GM12878 (cell line): Measurements from ENCODE around the gene PDCD1LG2. TPM values are rescaled to one million over a fixed set of nuclear protein-coding genes. Genes with fewer than 3 reads are reported as not detected.

Source experiments
- ATAC-seq: fragments of 200-7000 bp; cut with Tn5 transposase; 3 replicates; pipeline ENCODE4 v1.9.1; 2020; ENCODE audit warnings: mild to moderate bottlenecking, moderate library complexity
- BruUV-seq: library from RNA; stranded (reverse); fragments of 400-500 nt; replicated peaks from 2 replicates; lab custom pipeline; 2021; lab: Mats Ljungman, UMichigan
- CTCF ChIA-PET: fragments of 300-600 bp; sonication (Branson Sonifier 250); formaldehyde crosslinking; extraction: SDS; loops from one replicate; lab custom pipeline; 2021; ENCODE audit warnings: inconsistent platforms; lab: Yijun Ruan, JAX
- POLR2A ChIA-PET: fragments of 350-600 bp; formaldehyde crosslinking; extraction: SDS; loops from one replicate; lab custom pipeline; 2021; ENCODE audit warnings: inconsistent platforms; lab: Charles Lee
- RAD21 ChIA-PET: fragments of 300-600 bp; sonication (Branson Sonifier 250); formaldehyde crosslinking; loops from one replicate; lab custom pipeline; 2023; ENCODE audit warnings: antibody characterized with exemption; ENCODE audit not compliant: unreplicated experiment; lab: Charles Lee
- SMC1A ChIA-PET: fragments of 300-600 bp; sonication (Branson Sonifier 250); formaldehyde crosslinking; loops from one replicate; lab custom pipeline; 2023; ENCODE audit not compliant: unreplicated experiment, uncharacterized antibody; lab: Charles Lee
- DNase-seq: peaks from one replicate; pipeline ENCODE4 v3.0.0-alpha.2; 2011; ENCODE audit warnings: low read depth, low spot score
- FAIRE-seq: peaks from 3 replicates; lab custom pipeline; 2011; peaks lifted over from hg19 to GRCh38; lab: Jason Lieb, UNC
- H2AFZ ChIP-seq: 2 replicates; pipeline ENCODE4 v1.6.0; 2011; ENCODE audit warnings: low read depth, low read length, control low read depth; ENCODE audit not compliant: control insufficient read depth
- H3K27ac ChIP-seq: 2 replicates; pipeline ENCODE4 v1.5.1; 2011; ENCODE audit warnings: control low read depth; ENCODE audit not compliant: control insufficient read depth, insufficient read depth
- H3K27me3 ChIP-seq, 2 experiments: replicated peaks in 1 of 2; 2 replicates each; pipeline versions ENCODE4 v1.6.0 to v1.6.1; 2011; ENCODE audit warnings: low read length in 1 of 2; ENCODE audit not compliant: control insufficient read depth in 2 of 2, insufficient read depth in 2 of 2
- H3K36me3 ChIP-seq, 2 experiments: 2 replicates each; pipeline ENCODE4 v1.5.1; 2011; ENCODE audit warnings: low read length in 1 of 2; ENCODE audit not compliant: control insufficient read depth in 2 of 2, insufficient read depth in 2 of 2
- H3K4me1 ChIP-seq: 2 replicates; pipeline ENCODE4 v1.6.1; 2011; ENCODE audit warnings: mild to moderate bottlenecking, low read length, moderate library complexity, mixed read lengths; ENCODE audit not compliant: control insufficient read depth, insufficient read depth
- H3K4me2 ChIP-seq: 2 replicates; pipeline ENCODE4 v1.6.0; 2011; ENCODE audit warnings: control low read depth; ENCODE audit not compliant: control insufficient read depth, insufficient read depth
- H3K4me3 ChIP-seq: fragments of 200-600 bp; sonication (generic); 2 replicates; pipeline ENCODE4 v1.5.1; 2016
- H3K79me2 ChIP-seq: 2 replicates; pipeline ENCODE4 v1.6.0; 2011; ENCODE audit warnings: low read length; ENCODE audit not compliant: control insufficient read depth, insufficient read depth
- H3K9ac ChIP-seq: 2 replicates; pipeline ENCODE4 v1.8.0; 2011; ENCODE audit warnings: low read length, control low read depth, mixed read lengths; ENCODE audit not compliant: control insufficient read depth, insufficient read depth
- H3K9me3 ChIP-seq: replicated peaks from 3 replicates; pipeline ENCODE4 v1.5.1; 2011; ENCODE audit warnings: mild to moderate bottlenecking, low read length; ENCODE audit not compliant: control insufficient read depth, insufficient read depth
- H4K20me1 ChIP-seq: 2 replicates; pipeline ENCODE4 v1.6.0; 2011; ENCODE audit not compliant: control insufficient read depth, insufficient read depth
- MXI1 ChIP-seq: fragments of 150-350 bp; IDR thresholded peaks from 2 replicates; pipeline ENCODE4 v1.6.1; 2011; ENCODE audit warnings: low read depth, mild to moderate bottlenecking, inconsistent platforms, low read length, improper control_type of control experiment
- NFIC ChIP-seq: IDR thresholded peaks from 2 replicates; pipeline ENCODE4 v1.6.1; 2012; ENCODE audit warnings: low read depth, mild to moderate bottlenecking, inconsistent platforms, low read length, moderate library complexity
- RELB ChIP-seq: fragments of 450-650 bp; IDR thresholded peaks from 2 replicates; pipeline ENCODE4 v1.6.1; 2017; ENCODE audit warnings: low read depth, mild to moderate bottlenecking, moderate library complexity
- ZNF687 ChIP-seq: fragments of 450-650 bp; IDR thresholded peaks from 2 replicates; pipeline ENCODE4 v1.6.1; 2017; ENCODE audit warnings: mild to moderate bottlenecking, moderate library complexity
- WGBS: methylation state at CpG from one replicate; pipeline ENCODE4 v1.1.6; 2016; ENCODE audit warnings: low lambda C conversion rate; ENCODE audit not compliant: insufficient replicate concordance, insufficient coverage; ENCODE audit errors: missing lambda C conversion rate; 5-methylcytosine and 5-hydroxymethylcytosine counted together
- in situ Hi-C: fragments of 300-500 bp; cut with MboI; formaldehyde crosslinking; loops from 9 replicates; pipeline ENCODE4 v1.14.3; 2018; ENCODE audit warnings: mixed read lengths
- intact Hi-C: fragments of 100-400 bp; cut with micrococcal nuclease; formaldehyde crosslinking; loops from one replicate; pipeline ENCODE4 v1.14.2; 2022; ENCODE audit not compliant: unreplicated experiment
- polyA plus RNA-seq, 11 experiments: library from polyadenylated mRNA; depleted of rRNA in 4 of 11; unstranded in 6 of 11; stranded (reverse) in 5 of 11; fragments of >200 nt; fragmentation: Nextera tagmentation in 4 of 11; fragmentation: Illumina TruSeq in 1 of 11; extraction: Ambion mirVana in 4 of 11; extraction: Trizol in 1 of 11; gene quantifications; 1 replicate in 1 of 11; 2 replicates in 10 of 11; pipeline versions ENCODE4 v1.2.1 to v1.2.3, GENCODE V29; 2011 to 2016; ENCODE audit warnings: inconsistent platforms in 2 of 11, missing spikeins in 2 of 11, low read depth in 1 of 11
- total RNA-seq, 4 experiments: library from RNA; depleted of rRNA in 3 of 4; stranded (reverse); fragments of >200 nt in 3 of 4; fragmentation: Illumina TruSeq in 1 of 4; extraction: Trizol in 1 of 4; gene quantifications; 2 replicates each; pipeline versions ENCODE4 v1.2.1 to v1.2.3, GENCODE V29; 2013 to 2021
- TF ChIP-seq, protein P1 (sequence below): fragments of 450-650 bp; IDR thresholded peaks from 2 replicates; pipeline ENCODE4 v1.6.1; 2018; ENCODE audit warnings: borderline replicate concordance, mild to moderate bottlenecking; ENCODE audit not compliant: partially characterized antibody
- TF ChIP-seq, protein P2 (sequence below): fragments of 450-650 bp; IDR thresholded peaks from 2 replicates; pipeline ENCODE4 v1.6.1; 2017; ENCODE audit warnings: mild to moderate bottlenecking, moderate library complexity

Gene PDCD1LG2
- total and polyA plus RNA-seq, 10 of the 15 experiments (the other 5 are each of a cell fraction or from before 2014, with no cell fraction given) = 1.5 to 37.3 (median 3.0) TPM

GRCh38 chr9:5557606-5558587 lies 47.6 kb downstream of the PDCD1LG2 start:
- peaks cover 27% of the 10 kb centered on the region for H3K4me1 ChIP-seq
- DNase-seq = no peak
- POLR2A ChIA-PET = interaction anchor here (0.9 to 2.4 kb wide), 19 partner anchors 8 to 109 kb away, joined by 3 to 23 read pairs (median 4); no protein-coding TSS in a partner anchor
- peaks cover 0 to 9% of the 10 kb centered on the region in 2 experiments; a peak in 2 of 4 replicates for H3K36me3 ChIP-seq
- ATAC-seq = peak; percentile 88
- intact Hi-C loops (no loop called here), in situ Hi-C loops (no loop called here)
- CTCF ChIA-PET = interaction anchor here (1.2 to 3.4 kb wide), 12 partner anchors 9 to 65 kb away, joined by 3 to 17 read pairs (median 6); partner anchors contain the start of gene PDCD1LG2
- no peaks in the 10 kb centered on the region for H3K79me2 ChIP-seq
- H3K4me3 ChIP-seq = no peak overlapping the region
- no peak for FAIRE-seq
- no peak overlapping the region for H3K9ac ChIP-seq
- peak overlapping the region; percentile 59 for H3K4me2 ChIP-seq
- H3K27ac ChIP-seq = peak overlapping the region; percentile 66
- H2AFZ ChIP-seq = peak overlapping the region; percentile 25
- 42% methylated on average over 7 of the region's 7 CpGs for WGBS
- no peaks in the 10 kb centered on the region for H3K27me3 ChIP-seq
- SMC1A ChIA-PET = interaction anchor here (0.9 to 25.5 kb wide), 27 partner anchors 8 to 1042 kb away, joined by 3 to 389 read pairs (median 8); partner anchors contain the start of genes CD274 and PDCD1LG2
- H3K9me3 ChIP-seq = peaks cover 2% of the 10 kb centered on the region; the same call in 1 of the 3 replicates
- H4K20me1 ChIP-seq = no peaks in the 10 kb centered on the region
- RAD21 ChIA-PET = interaction anchor here (1.0 to 18.6 kb wide), 18 partner anchors 9 to 109 kb away, joined by 3 to 164 read pairs (median 6); partner anchors contain the start of genes CD274 and PDCD1LG2
- BruUV-seq = no TSS peak
- TF ChIP-seq ZNF687 (peak; percentile 97), NFIC (peak; percentile 63; the same call in 1 of the 2 replicates), MXI1 (peak; percentile 63), RELB (peak; percentile 60; the same call in 1 of the 2 replicates)
- TF ChIP-seq, protein P1, sequence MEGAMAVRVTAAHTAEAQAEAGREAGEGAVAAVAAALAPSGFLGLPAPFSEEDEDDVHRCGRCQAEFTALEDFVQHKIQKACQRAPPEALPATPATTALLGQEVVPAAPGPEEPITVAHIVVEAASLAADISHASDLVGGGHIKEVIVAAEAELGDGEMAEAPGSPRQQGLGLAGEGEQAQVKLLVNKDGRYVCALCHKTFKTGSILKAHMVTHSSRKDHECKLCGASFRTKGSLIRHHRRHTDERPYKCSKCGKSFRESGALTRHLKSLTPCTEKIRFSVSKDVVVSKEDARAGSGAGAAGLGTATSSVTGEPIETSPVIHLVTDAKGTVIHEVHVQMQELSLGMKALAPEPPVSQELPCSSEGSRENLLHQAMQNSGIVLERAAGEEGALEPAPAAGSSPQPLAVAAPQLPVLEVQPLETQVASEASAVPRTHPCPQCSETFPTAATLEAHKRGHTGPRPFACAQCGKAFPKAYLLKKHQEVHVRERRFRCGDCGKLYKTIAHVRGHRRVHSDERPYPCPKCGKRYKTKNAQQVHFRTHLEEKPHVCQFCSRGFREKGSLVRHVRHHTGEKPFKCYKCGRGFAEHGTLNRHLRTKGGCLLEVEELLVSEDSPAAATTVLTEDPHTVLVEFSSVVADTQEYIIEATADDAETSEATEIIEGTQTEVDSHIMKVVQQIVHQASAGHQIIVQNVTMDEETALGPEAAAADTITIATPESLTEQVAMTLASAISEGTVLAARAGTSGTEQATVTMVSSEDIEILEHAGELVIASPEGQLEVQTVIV = no peak
- TF ChIP-seq, protein P2, sequence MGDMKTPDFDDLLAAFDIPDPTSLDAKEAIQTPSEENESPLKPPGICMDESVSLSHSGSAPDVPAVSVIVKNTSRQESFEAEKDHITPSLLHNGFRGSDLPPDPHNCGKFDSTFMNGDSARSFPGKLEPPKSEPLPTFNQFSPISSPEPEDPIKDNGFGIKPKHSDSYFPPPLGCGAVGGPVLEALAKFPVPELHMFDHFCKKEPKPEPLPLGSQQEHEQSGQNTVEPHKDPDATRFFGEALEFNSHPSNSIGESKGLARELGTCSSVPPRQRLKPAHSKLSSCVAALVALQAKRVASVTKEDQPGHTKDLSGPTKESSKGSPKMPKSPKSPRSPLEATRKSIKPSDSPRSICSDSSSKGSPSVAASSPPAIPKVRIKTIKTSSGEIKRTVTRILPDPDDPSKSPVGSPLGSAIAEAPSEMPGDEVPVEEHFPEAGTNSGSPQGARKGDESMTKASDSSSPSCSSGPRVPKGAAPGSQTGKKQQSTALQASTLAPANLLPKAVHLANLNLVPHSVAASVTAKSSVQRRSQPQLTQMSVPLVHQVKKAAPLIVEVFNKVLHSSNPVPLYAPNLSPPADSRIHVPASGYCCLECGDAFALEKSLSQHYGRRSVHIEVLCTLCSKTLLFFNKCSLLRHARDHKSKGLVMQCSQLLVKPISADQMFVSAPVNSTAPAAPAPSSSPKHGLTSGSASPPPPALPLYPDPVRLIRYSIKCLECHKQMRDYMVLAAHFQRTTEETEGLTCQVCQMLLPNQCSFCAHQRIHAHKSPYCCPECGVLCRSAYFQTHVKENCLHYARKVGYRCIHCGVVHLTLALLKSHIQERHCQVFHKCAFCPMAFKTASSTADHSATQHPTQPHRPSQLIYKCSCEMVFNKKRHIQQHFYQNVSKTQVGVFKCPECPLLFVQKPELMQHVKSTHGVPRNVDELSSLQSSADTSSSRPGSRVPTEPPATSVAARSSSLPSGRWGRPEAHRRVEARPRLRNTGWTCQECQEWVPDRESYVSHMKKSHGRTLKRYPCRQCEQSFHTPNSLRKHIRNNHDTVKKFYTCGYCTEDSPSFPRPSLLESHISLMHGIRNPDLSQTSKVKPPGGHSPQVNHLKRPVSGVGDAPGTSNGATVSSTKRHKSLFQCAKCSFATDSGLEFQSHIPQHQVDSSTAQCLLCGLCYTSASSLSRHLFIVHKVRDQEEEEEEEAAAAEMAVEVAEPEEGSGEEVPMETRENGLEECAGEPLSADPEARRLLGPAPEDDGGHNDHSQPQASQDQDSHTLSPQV = 0 out of 2 replicates have a peak, but pooled peaks have one; percentile 50
